AG10803 (cell line): ENCODE results near the gene LCN12.

Experiments
- DNase-seq: peaks from one replicate; pipeline ENCODE4 v3.0.0; 2010; ENCODE audit warnings: low read depth
- H3K4me3 ChIP-seq: 2 replicates; pipeline ENCODE4 v1.5.1; 2011; ENCODE audit warnings: mild to moderate bottlenecking, low read length, control low read depth
- TF ChIP-seq, protein P1 (sequence below): conservative IDR thresholded peaks from 2 replicates; pipeline ENCODE4 v1.5.1; 2011; ENCODE audit warnings: mild to moderate bottlenecking, low read length, control low read depth, inconsistent platforms

LCN12 gene

GRCh38 chr9:136988872-136989271 lies 36.8 kb downstream of the LCN12 start:
- H3K4me3 ChIP-seq, result no peak overlapping the region
- TF ChIP-seq, protein P1, sequence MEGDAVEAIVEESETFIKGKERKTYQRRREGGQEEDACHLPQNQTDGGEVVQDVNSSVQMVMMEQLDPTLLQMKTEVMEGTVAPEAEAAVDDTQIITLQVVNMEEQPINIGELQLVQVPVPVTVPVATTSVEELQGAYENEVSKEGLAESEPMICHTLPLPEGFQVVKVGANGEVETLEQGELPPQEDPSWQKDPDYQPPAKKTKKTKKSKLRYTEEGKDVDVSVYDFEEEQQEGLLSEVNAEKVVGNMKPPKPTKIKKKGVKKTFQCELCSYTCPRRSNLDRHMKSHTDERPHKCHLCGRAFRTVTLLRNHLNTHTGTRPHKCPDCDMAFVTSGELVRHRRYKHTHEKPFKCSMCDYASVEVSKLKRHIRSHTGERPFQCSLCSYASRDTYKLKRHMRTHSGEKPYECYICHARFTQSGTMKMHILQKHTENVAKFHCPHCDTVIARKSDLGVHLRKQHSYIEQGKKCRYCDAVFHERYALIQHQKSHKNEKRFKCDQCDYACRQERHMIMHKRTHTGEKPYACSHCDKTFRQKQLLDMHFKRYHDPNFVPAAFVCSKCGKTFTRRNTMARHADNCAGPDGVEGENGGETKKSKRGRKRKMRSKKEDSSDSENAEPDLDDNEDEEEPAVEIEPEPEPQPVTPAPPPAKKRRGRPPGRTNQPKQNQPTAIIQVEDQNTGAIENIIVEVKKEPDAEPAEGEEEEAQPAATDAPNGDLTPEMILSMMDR, result no peak
- no peak for DNase-seq

GRCh38 chr9:136990242-136990911 lies 38.3 kb downstream of the LCN12 start:
- DNase-seq, result no peak
- no peak overlapping the region for H3K4me3 ChIP-seq
- TF ChIP-seq, protein P1, result no peak

DNA sequence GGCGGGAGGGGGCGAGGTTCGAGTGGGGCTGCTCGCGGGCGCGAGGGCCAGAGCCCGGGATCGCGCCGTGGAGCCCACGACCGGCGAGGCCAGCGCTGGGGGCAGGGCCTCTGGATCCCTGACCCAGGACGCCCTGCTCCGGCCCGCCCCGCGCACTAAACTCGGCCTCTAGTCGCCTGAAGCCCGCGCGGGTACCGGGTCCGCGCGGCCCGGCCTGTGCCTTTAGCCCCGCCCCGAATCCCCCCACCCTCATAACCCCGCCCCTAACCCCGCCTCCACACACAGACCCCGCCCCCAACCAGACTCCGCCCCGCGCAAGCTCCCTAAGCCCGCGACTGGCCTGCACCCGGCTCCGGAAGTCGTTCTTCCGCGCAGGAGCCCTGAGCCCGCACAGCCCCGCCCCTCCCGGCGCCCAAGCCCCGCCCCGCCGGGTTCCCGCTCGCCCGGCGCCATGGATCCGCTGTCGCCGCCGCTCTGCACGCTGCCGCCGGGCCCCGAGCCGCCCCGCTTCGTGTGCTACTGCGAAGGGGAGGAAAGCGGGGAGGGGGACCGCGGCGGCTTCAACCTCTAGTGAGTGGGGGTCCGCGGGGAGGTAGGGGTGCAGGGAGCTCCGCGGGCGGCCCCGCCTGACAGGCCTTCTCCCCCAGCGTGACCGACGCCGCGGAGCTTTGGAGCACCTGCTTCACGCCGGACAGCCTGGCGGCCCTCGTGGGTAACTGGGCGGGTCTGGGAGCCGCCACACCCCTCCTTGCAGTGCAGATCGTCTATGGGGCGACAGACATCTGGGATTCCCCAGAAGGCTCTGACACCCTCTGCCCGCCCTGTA lies 40.1 kb downstream of the LCN12 start, which contains the start of gene PAXX:
PAXX (plus strand) TSS at position 430 of the 826 bp plus-strand sequence; CDS start at position 452, 22 bp downstream.
- peak within 1 kb of the TSS; percentile 74 for H3K4me3 ChIP-seq
- TF ChIP-seq, protein P1, result no peak
- DNase-seq, result peak; percentile 87

GRCh38 chr9:136992819-136993369 lies 40.8 kb downstream of the LCN12 start:
- peak overlapping the region; percentile 74 for H3K4me3 ChIP-seq
- DNase-seq, result no peak
- TF ChIP-seq, protein P1, result no peak

DNA sequence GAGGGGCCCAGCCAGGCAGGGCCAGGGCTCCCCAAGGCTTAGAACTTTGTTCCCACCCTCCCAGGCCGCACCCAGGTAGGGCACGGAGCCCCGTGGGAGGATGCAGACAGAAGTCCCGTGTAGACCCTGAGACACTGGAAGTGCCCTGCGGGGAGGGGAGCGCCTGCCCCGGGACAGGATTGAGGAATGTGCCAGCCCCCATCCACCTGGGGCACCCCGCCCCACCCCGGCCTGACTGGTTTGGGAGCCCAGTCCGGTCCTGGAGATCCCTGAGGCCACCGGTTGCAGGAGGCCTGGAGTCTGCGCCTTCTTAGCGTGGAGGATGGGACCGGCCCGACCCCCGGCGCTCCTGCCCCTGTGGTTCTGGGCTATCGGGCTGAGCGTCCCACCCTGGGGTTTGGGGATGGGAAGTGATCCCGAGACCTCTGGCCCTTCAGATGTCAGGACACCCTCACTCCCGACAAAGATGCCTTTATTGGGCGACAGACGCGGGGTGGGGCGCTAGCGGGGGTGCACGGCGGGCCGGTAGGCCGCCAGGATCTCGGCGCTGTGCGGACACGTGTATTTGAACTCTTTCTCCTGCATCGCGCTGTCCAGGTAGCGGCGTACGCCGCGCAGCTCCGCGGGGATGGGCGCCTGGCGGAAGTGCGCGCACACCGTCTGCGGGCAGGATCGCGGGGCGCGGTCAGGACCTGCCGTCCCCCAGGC lies 42.3 kb downstream of the LCN12 start:
- TF ChIP-seq, protein P1, result no peak
- H3K4me3 ChIP-seq, result no peak overlapping the region
- no peak for DNase-seq

DNA sequence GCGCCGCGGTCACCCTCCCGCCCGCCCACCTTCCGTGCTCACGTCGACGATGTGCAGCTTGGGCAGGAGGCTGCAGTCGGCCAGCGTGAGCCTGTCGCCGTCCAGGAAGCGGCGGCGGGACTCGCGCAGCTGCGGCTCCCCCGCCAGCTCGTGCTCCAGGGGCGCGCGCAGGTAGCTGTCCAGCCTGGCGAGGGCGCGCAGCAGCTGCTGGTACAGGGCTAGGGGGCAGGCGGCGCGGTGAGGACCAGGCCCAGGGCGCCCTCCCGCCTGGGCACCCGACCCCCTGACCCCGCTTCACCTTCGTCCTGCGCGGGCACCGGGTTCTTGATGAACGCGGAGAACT lies 42.8 kb downstream of the LCN12 start:
- no peak for DNase-seq
- H3K4me3 ChIP-seq, result no peak overlapping the region
- TF ChIP-seq, protein P1, result no peak
